K562 (cell line): Measurements from ENCODE around the gene SMIM45.
A peak's percentile ranks its signal among the peaks of the same experiment; 100 is the strongest.

ENCODE experiments used
- ARID4B ChIP-seq: sonication (generic); formaldehyde crosslinking; IDR thresholded peaks from 2 replicates; pipeline ENCODE4 v1.8.0; 2022; ENCODE audit warnings: mild to moderate bottlenecking, missing genetic modification reagents
- BRD4 ChIP-seq: fragments of 200-600 bp; sonication (generic); IDR thresholded peaks from 2 replicates; pipeline ENCODE4 v1.6.1; 2017; ENCODE audit warnings: inconsistent platforms
- CSDE1 ChIP-seq, 2 experiments: fragments of 450-650 bp; IDR thresholded peaks; 2 replicates each; pipeline ENCODE4 v1.6.1; 2016; ENCODE audit warnings: mild to moderate bottlenecking in 1 of 2
- CUX1 ChIP-seq: fragments of 200-800 bp; sonication (Bioruptor generic); IDR thresholded peaks from 2 replicates; pipeline ENCODE4 v1.6.1; 2016; ENCODE audit warnings: missing genetic modification characterization, missing compliant biosample characterization
- NR2C1 ChIP-seq, 2 experiments: fragments of 450-650 bp; IDR thresholded peaks; 2 replicates each; pipeline ENCODE4 v1.6.1; 2017; ENCODE audit warnings: mild to moderate bottlenecking in 2 of 2, antibody characterized with exemption in 1 of 2, inconsistent platforms in 1 of 2, missing compliant biosample characterization in 1 of 2, missing genetic modification characterization in 1 of 2
- NR2F6 ChIP-seq: fragments of 450-650 bp; formaldehyde crosslinking; IDR thresholded peaks from 2 replicates; pipeline ENCODE4 v1.4.0; 2020; ENCODE audit warnings: mild to moderate bottlenecking
- NR3C1 ChIP-seq: sonication (generic); formaldehyde crosslinking; IDR thresholded peaks from 2 replicates; pipeline ENCODE4 v1.8.1; 2022; ENCODE audit warnings: missing genetic modification reagents
- POLR2G ChIP-seq: fragments of 200-400 bp; formaldehyde crosslinking; IDR thresholded peaks from 2 replicates; pipeline ENCODE4 v1.6.1; 2017; ENCODE audit warnings: low read depth, mild to moderate bottlenecking, antibody characterized with exemption, low read length, moderate library complexity
- TBL1XR1 ChIP-seq, 2 experiments: IDR thresholded peaks; 2 replicates each; pipeline ENCODE4 v1.6.1; 2012; ENCODE audit warnings: improper control_type of control experiment in 2 of 2, low read length in 2 of 2, mild to moderate bottlenecking in 1 of 2
- TEAD2 ChIP-seq: fragments of 450-650 bp; IDR thresholded peaks from 2 replicates; pipeline ENCODE4 v1.6.1; 2016; ENCODE audit warnings: missing genetic modification characterization, control low read depth, missing compliant biosample characterization
- WHSC1 ChIP-seq: IDR thresholded peaks from one replicate; pipeline ENCODE4 v1.6.1; 2012; ENCODE audit warnings: low read length, control low read depth, inconsistent platforms
- ZBTB7A ChIP-seq: IDR thresholded peaks from 2 replicates; pipeline ENCODE4 v1.6.1; 2011; ENCODE audit warnings: low read depth, mild to moderate bottlenecking, low read length, moderate library complexity, borderline replicate concordance; ENCODE audit not compliant: control insufficient read depth
- ZKSCAN1 ChIP-seq: fragments of 150-350 bp; IDR thresholded peaks from 2 replicates; pipeline ENCODE4 v1.6.1; 2016; ENCODE audit warnings: low read depth, low read length
- TF ChIP-seq, protein P1 (sequence below): fragments of 250-450 bp; sonication (Bioruptor Pico); IDR thresholded peaks from 2 replicates; pipeline ENCODE4 v1.4.0; 2020; ENCODE audit warnings: mild to moderate bottlenecking, moderate library complexity, borderline replicate concordance

SMIM45 gene

GRCh38 chr22:41925783-41926460, 26.0 kb upstream of the SMIM45 start (continued):
- TF ChIP-seq, protein P1, sequence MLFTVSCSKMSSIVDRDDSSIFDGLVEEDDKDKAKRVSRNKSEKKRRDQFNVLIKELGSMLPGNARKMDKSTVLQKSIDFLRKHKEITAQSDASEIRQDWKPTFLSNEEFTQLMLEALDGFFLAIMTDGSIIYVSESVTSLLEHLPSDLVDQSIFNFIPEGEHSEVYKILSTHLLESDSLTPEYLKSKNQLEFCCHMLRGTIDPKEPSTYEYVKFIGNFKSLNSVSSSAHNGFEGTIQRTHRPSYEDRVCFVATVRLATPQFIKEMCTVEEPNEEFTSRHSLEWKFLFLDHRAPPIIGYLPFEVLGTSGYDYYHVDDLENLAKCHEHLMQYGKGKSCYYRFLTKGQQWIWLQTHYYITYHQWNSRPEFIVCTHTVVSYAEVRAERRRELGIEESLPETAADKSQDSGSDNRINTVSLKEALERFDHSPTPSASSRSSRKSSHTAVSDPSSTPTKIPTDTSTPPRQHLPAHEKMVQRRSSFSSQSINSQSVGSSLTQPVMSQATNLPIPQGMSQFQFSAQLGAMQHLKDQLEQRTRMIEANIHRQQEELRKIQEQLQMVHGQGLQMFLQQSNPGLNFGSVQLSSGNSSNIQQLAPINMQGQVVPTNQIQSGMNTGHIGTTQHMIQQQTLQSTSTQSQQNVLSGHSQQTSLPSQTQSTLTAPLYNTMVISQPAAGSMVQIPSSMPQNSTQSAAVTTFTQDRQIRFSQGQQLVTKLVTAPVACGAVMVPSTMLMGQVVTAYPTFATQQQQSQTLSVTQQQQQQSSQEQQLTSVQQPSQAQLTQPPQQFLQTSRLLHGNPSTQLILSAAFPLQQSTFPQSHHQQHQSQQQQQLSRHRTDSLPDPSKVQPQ, result no peak
- TF ChIP-seq ZKSCAN1 (0 out of 2 replicates have a peak, but pooled peaks have one; percentile 30), NR2C1 (IDR thresholded peaks at IDR 0.05) (no peak), NR2C1 (tag; IDR thresholded peaks at IDR 0.05) (no peak), CUX1 (CRISPR knock-in tag) (no peak), POLR2G (peak; percentile 74), ZBTB7A (peak; percentile 99), WHSC1 (no peak), ARID4B (CRISPR knock-in tag) (no peak), TBL1XR1 (IDR thresholded peaks at IDR 0.05; ENCODE audit: low read length in 2 of 2) (no peak), TEAD2 (no peak), NR2F6 (CRISPR knock-in tag) (no peak), NR3C1 (no peak), CSDE1 (IDR thresholded peaks at IDR 0.05) (no peak), BRD4 (no peak)
